ENCODE results near the gene SLC12A8. TPM values are rescaled to one million over a fixed set of nuclear protein-coding genes. Genes with fewer than 3 reads are reported as not detected.
A peak's percentile ranks its signal among the peaks of the same experiment; 100 is the strongest.

Gene SLC12A8
- total RNA-seq, 2 donors from 2014 or later = 3.0 to 4.1 TPM

DNA sequence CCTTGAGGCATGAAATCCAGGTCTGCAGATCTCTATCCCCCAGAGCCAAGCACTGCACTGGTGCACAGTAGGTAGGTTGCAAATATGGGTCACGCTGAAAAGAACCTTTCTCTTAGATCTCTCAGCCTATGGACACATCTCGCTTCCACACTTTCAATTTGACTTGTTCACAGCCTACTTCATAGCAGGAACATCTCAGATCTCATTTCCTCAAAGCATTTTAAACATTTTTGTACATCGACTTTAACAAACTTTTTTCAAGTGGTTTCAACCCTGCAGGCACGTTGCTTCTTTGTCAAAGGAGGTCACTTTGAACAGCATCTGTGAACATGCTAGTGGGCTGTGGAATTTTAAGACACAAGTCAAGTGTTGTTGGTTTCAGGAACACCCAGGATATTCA is 76.0 kb downstream of the SLC12A8 start:
- peak overlapping the region; percentile 39 to 56 for H3K27ac ChIP-seq
- no peaks in the 10 kb centered on the region for H3K36me3 ChIP-seq
- H3K27me3 ChIP-seq (replicated peaks; ENCODE audit: insufficient read depth) = no peaks in the 10 kb centered on the region
- H3K4me1 ChIP-seq (ENCODE audit: control insufficient read depth in 1 of 2, low read depth in 2 of 2) = peaks cover 21 to 49% of the 10 kb centered on the region in 2 donors
- ATAC-seq (ENCODE audit: insufficient number of reproducible peaks, low FRiP score, low read depth) = no peak
- no peak overlapping the region for H3K4me3 ChIP-seq
- DNase-seq (ENCODE audit: low spot score) = no peak
- TF ChIP-seq, protein P1, sequence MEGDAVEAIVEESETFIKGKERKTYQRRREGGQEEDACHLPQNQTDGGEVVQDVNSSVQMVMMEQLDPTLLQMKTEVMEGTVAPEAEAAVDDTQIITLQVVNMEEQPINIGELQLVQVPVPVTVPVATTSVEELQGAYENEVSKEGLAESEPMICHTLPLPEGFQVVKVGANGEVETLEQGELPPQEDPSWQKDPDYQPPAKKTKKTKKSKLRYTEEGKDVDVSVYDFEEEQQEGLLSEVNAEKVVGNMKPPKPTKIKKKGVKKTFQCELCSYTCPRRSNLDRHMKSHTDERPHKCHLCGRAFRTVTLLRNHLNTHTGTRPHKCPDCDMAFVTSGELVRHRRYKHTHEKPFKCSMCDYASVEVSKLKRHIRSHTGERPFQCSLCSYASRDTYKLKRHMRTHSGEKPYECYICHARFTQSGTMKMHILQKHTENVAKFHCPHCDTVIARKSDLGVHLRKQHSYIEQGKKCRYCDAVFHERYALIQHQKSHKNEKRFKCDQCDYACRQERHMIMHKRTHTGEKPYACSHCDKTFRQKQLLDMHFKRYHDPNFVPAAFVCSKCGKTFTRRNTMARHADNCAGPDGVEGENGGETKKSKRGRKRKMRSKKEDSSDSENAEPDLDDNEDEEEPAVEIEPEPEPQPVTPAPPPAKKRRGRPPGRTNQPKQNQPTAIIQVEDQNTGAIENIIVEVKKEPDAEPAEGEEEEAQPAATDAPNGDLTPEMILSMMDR (IDR thresholded peaks at IDR 0.05) = no peak
- no peaks in the 10 kb centered on the region for H3K9me3 ChIP-seq

DNA sequence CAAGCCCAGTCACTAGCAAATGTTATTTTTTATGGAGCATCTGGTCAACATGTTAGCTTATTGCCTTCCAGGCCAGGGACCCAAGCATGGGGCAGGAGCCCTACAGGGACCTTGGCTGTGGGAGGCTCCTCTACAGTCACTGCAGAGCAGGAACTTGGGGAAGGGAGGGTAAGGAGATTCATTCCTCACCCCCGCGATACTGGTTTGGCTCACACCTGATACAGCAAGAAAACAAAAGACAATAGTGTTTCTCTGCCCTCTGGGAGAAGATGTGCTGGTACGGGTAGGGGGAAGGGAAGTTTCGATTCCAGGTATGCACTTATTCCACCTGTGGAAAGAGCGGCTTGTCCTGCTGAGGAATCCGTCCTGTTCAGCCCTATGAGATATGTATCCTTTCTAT is 77.6 kb downstream of the SLC12A8 start:
- DNase-seq (ENCODE audit: low spot score) (no peak), ATAC-seq (ENCODE audit: insufficient number of reproducible peaks, low FRiP score, low read depth) (no peak)
- Histone ChIP-seq H3K4me1 (ENCODE audit: control insufficient read depth in 1 of 2, low read depth in 2 of 2) (peaks cover 7 to 37% of the 10 kb centered on the region in 2 donors), H3K9me3 (no peaks in the 10 kb centered on the region), H3K4me3 (no peak overlapping the region), H3K27me3 (replicated peaks; ENCODE audit: insufficient read depth) (no peaks in the 10 kb centered on the region), H3K36me3 (no peaks in the 10 kb centered on the region), H3K27ac (no peak overlapping the region)
- TF ChIP-seq, protein P1 (IDR thresholded peaks at IDR 0.05) = no peak

DNA sequence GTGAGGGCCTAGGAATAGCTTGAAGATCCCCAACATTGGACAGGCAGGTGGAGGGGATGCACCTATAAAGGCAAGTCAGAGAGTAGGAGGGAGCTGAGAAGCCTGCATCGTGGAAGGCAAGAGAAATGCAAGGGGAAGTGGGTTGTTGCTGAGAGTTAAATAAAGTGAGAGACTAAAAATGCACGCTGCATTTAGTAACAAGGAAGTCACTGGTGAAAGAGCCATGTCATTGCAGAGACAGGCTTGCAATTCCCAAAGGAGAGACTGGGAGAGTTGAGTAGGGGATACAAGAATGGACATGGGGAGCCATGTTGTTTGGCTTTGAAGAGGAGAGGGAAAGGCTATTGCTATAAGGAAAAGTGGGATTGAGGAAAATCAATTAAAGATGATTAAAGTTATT is 79.7 kb downstream of the SLC12A8 start:
- no peak for ATAC-seq (ENCODE audit: insufficient number of reproducible peaks, low FRiP score, low read depth)

DNA sequence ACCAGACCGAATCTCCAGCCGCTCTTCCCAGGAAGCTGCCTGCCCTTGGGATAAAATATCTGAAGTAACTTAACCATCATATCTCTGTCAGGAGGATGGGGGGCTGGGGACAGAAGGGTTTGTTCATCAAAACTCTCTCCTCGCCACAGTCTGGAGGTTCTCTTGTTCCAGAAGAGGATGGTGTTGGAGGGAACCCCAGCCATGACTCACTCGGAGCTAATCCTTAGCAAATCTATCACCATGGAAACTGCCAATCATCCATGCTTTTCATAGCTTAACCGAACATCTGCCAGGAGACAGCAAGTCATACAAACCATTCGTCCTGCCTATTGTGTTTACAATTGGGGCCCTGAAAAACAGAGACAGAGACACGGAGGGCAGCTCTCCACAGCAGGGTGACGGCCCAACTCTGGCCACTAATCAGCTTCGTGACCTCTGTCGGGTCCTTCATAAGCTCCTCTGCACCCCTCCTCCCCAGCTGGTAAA is 83.0 kb downstream of the SLC12A8 start:
- Histone ChIP-seq H3K4me3 (no peak overlapping the region), H3K4me1 (ENCODE audit: control insufficient read depth in 1 of 2, low read depth in 2 of 2) (peaks cover 11 to 17% of the 10 kb centered on the region in 2 donors), H3K9me3 (no peaks in the 10 kb centered on the region), H3K27ac (peak overlapping the region in 1 of 2 donors; percentile 45), H3K27me3 (replicated peaks; ENCODE audit: insufficient read depth) (no peaks in the 10 kb centered on the region), H3K36me3 (no peaks in the 10 kb centered on the region)
- TF ChIP-seq, protein P1 (IDR thresholded peaks at IDR 0.05) = no peak
- ATAC-seq (ENCODE audit: insufficient number of reproducible peaks, low FRiP score, low read depth) = no peak
- DNase-seq (ENCODE audit: low spot score) = peak; percentile 46

More for the DNA sequence above, 79.7 kb downstream of the SLC12A8 start:
- no peaks in the 10 kb centered on the region for H3K27me3 ChIP-seq (replicated peaks; ENCODE audit: insufficient read depth)
- no peak for DNase-seq (ENCODE audit: low spot score)
- H3K9me3 ChIP-seq = no peaks in the 10 kb centered on the region
- H3K27ac ChIP-seq = no peak overlapping the region
- H3K4me1 ChIP-seq (ENCODE audit: control insufficient read depth in 1 of 2, low read depth in 2 of 2) = peaks cover 13 to 36% of the 10 kb centered on the region in 2 donors
- TF ChIP-seq, protein P1 (IDR thresholded peaks at IDR 0.05) = no peak
- H3K36me3 ChIP-seq = no peaks in the 10 kb centered on the region
- H3K4me3 ChIP-seq = no peak overlapping the region

DNA sequence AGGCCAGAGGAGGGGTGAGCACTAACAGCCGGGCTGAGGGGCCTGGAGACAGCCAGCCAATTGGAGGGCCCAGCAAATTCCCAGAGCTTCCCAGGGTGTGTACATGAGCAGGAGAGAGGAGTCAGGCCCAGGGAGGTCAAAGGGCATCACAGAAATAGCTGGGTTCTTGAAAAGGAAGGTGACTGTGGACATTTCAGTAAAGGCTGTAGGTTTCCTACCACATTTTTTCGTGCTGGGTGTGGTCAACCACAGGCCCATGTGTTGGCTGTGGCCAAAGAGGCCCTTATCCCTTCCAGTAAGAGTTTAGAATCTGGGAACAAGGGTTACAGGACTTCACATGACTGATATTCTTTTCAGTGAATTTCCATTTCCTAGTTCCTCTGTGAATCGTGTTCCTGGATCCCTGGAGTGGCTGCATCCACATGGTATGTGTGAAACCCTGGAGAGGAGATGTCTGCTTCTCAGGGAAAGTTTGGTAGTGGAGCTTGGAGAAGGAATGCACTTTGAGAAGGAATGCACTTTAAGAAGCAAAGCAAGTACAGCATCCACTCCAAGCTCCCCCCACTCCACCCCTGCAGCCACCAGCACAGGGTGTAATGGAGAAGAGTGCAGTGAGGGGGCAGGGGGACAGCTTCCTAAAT is 83.6 kb downstream of the SLC12A8 start:
- H3K27me3 ChIP-seq (replicated peaks; ENCODE audit: insufficient read depth) = no peaks in the 10 kb centered on the region
- peaks cover 11 to 17% of the 10 kb centered on the region in 2 donors for H3K4me1 ChIP-seq (ENCODE audit: control insufficient read depth in 1 of 2, low read depth in 2 of 2)
- TF ChIP-seq, protein P1 (IDR thresholded peaks at IDR 0.05) = no peak
- H3K4me3 ChIP-seq = no peak overlapping the region
- H3K36me3 ChIP-seq = no peaks in the 10 kb centered on the region
- peak overlapping the region in 1 of 2 donors; percentile 45 for H3K27ac ChIP-seq
- H3K9me3 ChIP-seq = no peaks in the 10 kb centered on the region
- no peak for DNase-seq (ENCODE audit: low spot score)
- ATAC-seq (ENCODE audit: insufficient number of reproducible peaks, low FRiP score, low read depth) = no peak

Measured in thoracic aorta (tissue), 2 donors.